K562 (cell line): ENCODE results near the gene ZNF26. TPM values are rescaled to one million over a fixed set of nuclear protein-coding genes. Genes with fewer than 3 reads are reported as not detected.

Source experiments
- ADNP ChIP-seq: fragments of 200-800 bp; sonication (Bioruptor generic); IDR thresholded peaks from 2 replicates; pipeline ENCODE4 v1.6.1; 2016; ENCODE audit warnings: missing genetic modification characterization, missing compliant biosample characterization
- BCOR ChIP-seq: fragments of 450-650 bp; IDR thresholded peaks from 2 replicates; pipeline ENCODE4 v1.6.1; 2016
- CCNT2 ChIP-seq: IDR thresholded peaks from 2 replicates; pipeline ENCODE4 v1.6.1; 2011; ENCODE audit warnings: borderline replicate concordance, low read depth, mild to moderate bottlenecking, moderate library complexity, mixed read lengths, low read length; ENCODE audit not compliant: insufficient read length; ENCODE audit errors: extremely low read depth
- CHCHD3 ChIP-seq: fragments of 250-450 bp; sonication (Bioruptor Pico); IDR thresholded peaks from 2 replicates; pipeline ENCODE4 v2.1.2; 2022; ENCODE audit warnings: mild to moderate bottlenecking
- DIDO1 ChIP-seq: fragments of 450-650 bp; IDR thresholded peaks from 2 replicates; pipeline ENCODE4 v1.6.1; 2016; ENCODE audit warnings: low read depth, missing biosample characterization, missing genetic modification characterization
- ETS2 ChIP-seq: IDR thresholded peaks from 2 replicates; pipeline ENCODE4 v1.6.1; 2016; ENCODE audit warnings: borderline replicate concordance, missing genetic modification characterization, mild to moderate bottlenecking, moderate library complexity, missing compliant biosample characterization; ENCODE audit not compliant: poor library complexity, severe bottlenecking
- ETV5 ChIP-seq: sonication (generic); formaldehyde crosslinking; IDR thresholded peaks from 2 replicates; pipeline ENCODE4 v1.4.0; 2020; ENCODE audit warnings: low read depth, mild to moderate bottlenecking, missing genetic modification reagents
- FOXK1 ChIP-seq: sonication (generic); formaldehyde crosslinking; IDR thresholded peaks from 2 replicates; pipeline ENCODE4 v1.8.0; 2022; ENCODE audit warnings: missing genetic modification reagents, mild to moderate bottlenecking, borderline replicate concordance
- GABPB2 ChIP-seq: fragments of 250-450 bp; sonication (Bioruptor Pico); conservative IDR thresholded peaks from 2 replicates; pipeline ENCODE4 v1.5.1; 2021; ENCODE audit warnings: mild to moderate bottlenecking
- L3MBTL2 ChIP-seq: fragments of 450-650 bp; IDR thresholded peaks from 2 replicates; pipeline ENCODE4 v1.6.1; 2016; ENCODE audit warnings: mild to moderate bottlenecking, moderate library complexity
- RBM34 ChIP-seq: fragments of 200-400 bp; formaldehyde crosslinking; IDR thresholded peaks from 2 replicates; pipeline ENCODE4 v1.6.1; 2018; ENCODE audit warnings: low read length, borderline replicate concordance; ENCODE audit not compliant: insufficient read depth
- SETDB1 ChIP-seq: IDR thresholded peaks from one replicate; pipeline ENCODE4 v1.6.1; 2012; ENCODE audit warnings: low read length, control low read depth, inconsistent platforms
- SIX5 ChIP-seq, 2 experiments: IDR thresholded peaks; 2 replicates each; pipeline ENCODE4 v1.6.1; 2011; ENCODE audit warnings: low read length in 2 of 2, borderline replicate concordance in 1 of 2, low read depth in 1 of 2, mild to moderate bottlenecking in 1 of 2, moderate library complexity in 1 of 2; ENCODE audit not compliant: insufficient read depth in 1 of 2
- ZC3H8 ChIP-seq: fragments of 450-650 bp; IDR thresholded peaks from 2 replicates; pipeline ENCODE4 v1.6.1; 2017
- ZNF121 ChIP-seq: sonication (generic); formaldehyde crosslinking; conservative IDR thresholded peaks from 2 replicates; pipeline ENCODE4 v1.8.0; 2022; ENCODE audit warnings: missing genetic modification reagents
- ZNF174 ChIP-seq: fragments of 250-450 bp; sonication (Bioruptor Pico); IDR thresholded peaks from 2 replicates; pipeline ENCODE4 v1.4.0; 2020; ENCODE audit warnings: mild to moderate bottlenecking
- ZNF175 ChIP-seq: fragments of 200-800 bp; sonication (Bioruptor generic); IDR thresholded peaks from 2 replicates; pipeline ENCODE4 v1.6.1; 2016; ENCODE audit warnings: low read depth, mild to moderate bottlenecking, missing genetic modification characterization, missing compliant biosample characterization
- polyA plus RNA-seq, 8 experiments: library from polyadenylated mRNA; depleted of rRNA in 4 of 8; stranded (reverse) in 5 of 8; unstranded in 3 of 8; fragments of >200 nt; fragmentation: Nextera tagmentation in 2 of 8; fragmentation: Illumina TruSeq in 1 of 8; extraction: Ambion mirVana in 2 of 8; extraction: Trizol in 1 of 8; gene quantifications; 2 replicates each; pipeline versions ENCODE4 v1.2.1 to v1.2.3, GENCODE V29; 2011 to 2014; ENCODE audit warnings: inconsistent platforms in 1 of 8, missing spikeins in 1 of 8
- total RNA-seq, 7 experiments: library from RNA; depleted of rRNA in 6 of 7; stranded (reverse); fragments of >200 nt in 6 of 7; fragmentation: Illumina TruSeq in 2 of 7; extraction: Trizol in 2 of 7; gene quantifications; 2 replicates each; pipeline versions ENCODE4 v1.2.1 to v1.2.3, GENCODE V29; 2011 to 2021; ENCODE audit warnings: low replicate concordance in 1 of 7
- TF ChIP-seq, protein P1 (sequence below): fragments of 450-650 bp; IDR thresholded peaks from 2 replicates; pipeline ENCODE4 v1.6.1; 2016; ENCODE audit warnings: borderline replicate concordance
- TF ChIP-seq, protein P2 (sequence below): sonication (generic); formaldehyde crosslinking; IDR thresholded peaks from 2 replicates; pipeline ENCODE4 v1.4.0; 2020; ENCODE audit warnings: mild to moderate bottlenecking, missing genetic modification reagents
- TF ChIP-seq, protein P3 (sequence below): IDR thresholded peaks from 2 replicates; pipeline ENCODE4 v1.6.1; 2011; ENCODE audit warnings: borderline replicate concordance, low read depth, mild to moderate bottlenecking, moderate library complexity, low read length; ENCODE audit not compliant: insufficient read depth, poor library complexity, severe bottlenecking
- TF ChIP-seq, protein P4 (sequence below): IDR thresholded peaks from 2 replicates; pipeline ENCODE4 v1.6.1; 2016; ENCODE audit warnings: missing genetic modification characterization, missing compliant biosample characterization

The ZNF26 gene
- total and polyA plus RNA-seq, 9 of the 15 experiments (the other 6 are each of a cell fraction or from before 2014, with no cell fraction given) = 1.2 to 14.1 (median 8.0) TPM

DNA sequence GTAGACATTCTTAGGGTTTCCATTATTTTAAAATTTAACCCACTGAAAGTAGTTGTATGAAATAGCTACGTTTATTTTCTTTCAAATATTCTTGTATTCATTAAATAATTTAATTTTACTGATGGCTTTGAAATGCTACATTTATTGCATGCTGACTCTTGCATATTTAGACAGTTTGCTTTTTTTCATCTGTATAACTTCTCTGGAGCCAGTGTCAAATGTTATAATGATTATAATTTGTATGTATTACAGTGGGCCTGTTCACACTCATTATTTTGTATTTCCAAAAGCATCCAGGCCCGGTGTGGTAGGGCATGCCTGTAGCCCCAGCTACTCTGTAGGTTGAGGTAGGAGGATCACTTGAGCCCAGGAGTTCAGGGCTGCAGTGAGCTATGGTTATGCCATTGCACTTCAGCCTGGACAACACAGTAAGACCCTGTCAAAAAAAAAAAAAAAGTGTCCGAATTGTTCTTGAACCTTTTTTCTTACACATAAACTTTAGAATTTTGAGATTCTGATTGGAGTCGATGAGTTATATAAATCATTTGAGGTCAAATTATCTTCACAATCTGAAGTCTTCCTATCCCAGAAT, 52.0 kb downstream of the ZNF26 start (continued):
- TF ChIP-seq, protein P1, sequence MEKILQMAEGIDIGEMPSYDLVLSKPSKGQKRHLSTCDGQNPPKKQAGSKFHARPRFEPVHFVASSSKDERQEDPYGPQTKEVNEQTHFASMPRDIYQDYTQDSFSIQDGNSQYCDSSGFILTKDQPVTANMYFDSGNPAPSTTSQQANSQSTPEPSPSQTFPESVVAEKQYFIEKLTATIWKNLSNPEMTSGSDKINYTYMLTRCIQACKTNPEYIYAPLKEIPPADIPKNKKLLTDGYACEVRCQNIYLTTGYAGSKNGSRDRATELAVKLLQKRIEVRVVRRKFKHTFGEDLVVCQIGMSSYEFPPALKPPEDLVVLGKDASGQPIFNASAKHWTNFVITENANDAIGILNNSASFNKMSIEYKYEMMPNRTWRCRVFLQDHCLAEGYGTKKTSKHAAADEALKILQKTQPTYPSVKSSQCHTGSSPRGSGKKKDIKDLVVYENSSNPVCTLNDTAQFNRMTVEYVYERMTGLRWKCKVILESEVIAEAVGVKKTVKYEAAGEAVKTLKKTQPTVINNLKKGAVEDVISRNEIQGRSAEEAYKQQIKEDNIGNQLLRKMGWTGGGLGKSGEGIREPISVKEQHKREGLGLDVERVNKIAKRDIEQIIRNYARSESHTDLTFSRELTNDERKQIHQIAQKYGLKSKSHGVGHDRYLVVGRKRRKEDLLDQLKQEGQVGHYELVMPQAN = no peak
- TF ChIP-seq, protein P2, sequence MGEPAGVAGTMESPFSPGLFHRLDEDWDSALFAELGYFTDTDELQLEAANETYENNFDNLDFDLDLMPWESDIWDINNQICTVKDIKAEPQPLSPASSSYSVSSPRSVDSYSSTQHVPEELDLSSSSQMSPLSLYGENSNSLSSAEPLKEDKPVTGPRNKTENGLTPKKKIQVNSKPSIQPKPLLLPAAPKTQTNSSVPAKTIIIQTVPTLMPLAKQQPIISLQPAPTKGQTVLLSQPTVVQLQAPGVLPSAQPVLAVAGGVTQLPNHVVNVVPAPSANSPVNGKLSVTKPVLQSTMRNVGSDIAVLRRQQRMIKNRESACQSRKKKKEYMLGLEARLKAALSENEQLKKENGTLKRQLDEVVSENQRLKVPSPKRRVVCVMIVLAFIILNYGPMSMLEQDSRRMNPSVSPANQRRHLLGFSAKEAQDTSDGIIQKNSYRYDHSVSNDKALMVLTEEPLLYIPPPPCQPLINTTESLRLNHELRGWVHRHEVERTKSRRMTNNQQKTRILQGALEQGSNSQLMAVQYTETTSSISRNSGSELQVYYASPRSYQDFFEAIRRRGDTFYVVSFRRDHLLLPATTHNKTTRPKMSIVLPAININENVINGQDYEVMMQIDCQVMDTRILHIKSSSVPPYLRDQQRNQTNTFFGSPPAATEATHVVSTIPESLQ = no peak
- TF ChIP-seq ZC3H8 = no peak
- TF ChIP-seq L3MBTL2 = no peak
- TF ChIP-seq SIX5 (IDR thresholded peaks at IDR 0.05; ENCODE audit: borderline replicate concordance in 1 of 2, insufficient read depth in 1 of 2, low read depth in 1 of 2, low read length in 2 of 2) = no peak
- TF ChIP-seq DIDO1 (tag) = no peak
- TF ChIP-seq BCOR = peak; percentile 34; the same call in 1 of the 2 replicates
- no peak for TF ChIP-seq RBM34
- no peak for TF ChIP-seq CHCHD3 (CRISPR knock-in tag)
- TF ChIP-seq ETS2 = no peak
- peak; percentile 92 for TF ChIP-seq ZNF121 (CRISPR knock-in tag)
- TF ChIP-seq, protein P3, sequence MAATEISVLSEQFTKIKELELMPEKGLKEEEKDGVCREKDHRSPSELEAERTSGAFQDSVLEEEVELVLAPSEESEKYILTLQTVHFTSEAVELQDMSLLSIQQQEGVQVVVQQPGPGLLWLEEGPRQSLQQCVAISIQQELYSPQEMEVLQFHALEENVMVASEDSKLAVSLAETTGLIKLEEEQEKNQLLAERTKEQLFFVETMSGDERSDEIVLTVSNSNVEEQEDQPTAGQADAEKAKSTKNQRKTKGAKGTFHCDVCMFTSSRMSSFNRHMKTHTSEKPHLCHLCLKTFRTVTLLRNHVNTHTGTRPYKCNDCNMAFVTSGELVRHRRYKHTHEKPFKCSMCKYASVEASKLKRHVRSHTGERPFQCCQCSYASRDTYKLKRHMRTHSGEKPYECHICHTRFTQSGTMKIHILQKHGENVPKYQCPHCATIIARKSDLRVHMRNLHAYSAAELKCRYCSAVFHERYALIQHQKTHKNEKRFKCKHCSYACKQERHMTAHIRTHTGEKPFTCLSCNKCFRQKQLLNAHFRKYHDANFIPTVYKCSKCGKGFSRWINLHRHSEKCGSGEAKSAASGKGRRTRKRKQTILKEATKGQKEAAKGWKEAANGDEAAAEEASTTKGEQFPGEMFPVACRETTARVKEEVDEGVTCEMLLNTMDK = no peak
- no peak for TF ChIP-seq ZNF175
- no peak for TF ChIP-seq ETV5 (CRISPR knock-in tag)
- TF ChIP-seq CCNT2 = no peak
- TF ChIP-seq, protein P4, sequence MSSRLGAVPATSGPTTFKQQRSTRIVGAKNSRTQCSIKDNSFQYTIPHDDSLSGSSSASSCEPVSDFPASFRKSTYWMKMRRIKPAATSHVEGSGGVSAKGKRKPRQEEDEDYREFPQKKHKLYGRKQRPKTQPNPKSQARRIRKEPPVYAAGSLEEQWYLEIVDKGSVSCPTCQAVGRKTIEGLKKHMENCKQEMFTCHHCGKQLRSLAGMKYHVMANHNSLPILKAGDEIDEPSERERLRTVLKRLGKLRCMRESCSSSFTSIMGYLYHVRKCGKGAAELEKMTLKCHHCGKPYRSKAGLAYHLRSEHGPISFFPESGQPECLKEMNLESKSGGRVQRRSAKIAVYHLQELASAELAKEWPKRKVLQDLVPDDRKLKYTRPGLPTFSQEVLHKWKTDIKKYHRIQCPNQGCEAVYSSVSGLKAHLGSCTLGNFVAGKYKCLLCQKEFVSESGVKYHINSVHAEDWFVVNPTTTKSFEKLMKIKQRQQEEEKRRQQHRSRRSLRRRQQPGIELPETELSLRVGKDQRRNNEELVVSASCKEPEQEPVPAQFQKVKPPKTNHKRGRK (tag) = peak; percentile 29; the same call in 1 of the 2 replicates
- no peak for TF ChIP-seq FOXK1 (CRISPR knock-in tag)
- TF ChIP-seq ADNP (tag) = 0 out of 2 replicates have a peak, but pooled peaks have one; percentile 25
- TF ChIP-seq ZNF174 (CRISPR knock-in tag) = no peak
- no peak for TF ChIP-seq SETDB1
- no peak for TF ChIP-seq GABPB2
